Pons (tissue), 1 donor: ENCODE data around the gene TP53I3.
"Not testable (repeated sequence)": the region's sequence is repeated elsewhere in the genome, so short reads cannot be mapped to it uniquely, and the experiment has no call there.

Experiments used
- DNase-seq: peaks from one replicate; pipeline ENCODE4 v3.0.0-alpha.2; 2016; ENCODE audit warnings: low spot score

TP53I3 gene

DNA sequence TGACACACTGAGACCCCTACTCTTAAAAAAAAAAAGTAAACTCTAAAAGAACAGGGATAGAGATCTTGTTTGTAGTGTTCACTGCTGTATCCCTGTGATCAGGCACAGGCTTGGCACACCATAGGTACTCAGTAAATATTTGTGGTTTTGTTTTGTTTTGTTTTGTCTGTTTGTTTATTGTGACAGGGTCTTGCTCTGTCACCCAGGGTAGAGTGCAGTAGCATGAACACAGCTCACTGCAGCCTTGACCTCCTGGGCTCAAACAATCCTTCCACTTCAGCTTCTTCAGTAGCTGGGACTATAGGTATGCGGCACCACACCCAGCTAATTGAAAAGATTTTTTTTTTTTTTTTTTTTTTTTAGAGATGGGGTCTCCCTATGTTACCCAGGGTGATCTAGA lies 31.7 kb downstream of the TP53I3 start:
- no peak for DNase-seq

DNA sequence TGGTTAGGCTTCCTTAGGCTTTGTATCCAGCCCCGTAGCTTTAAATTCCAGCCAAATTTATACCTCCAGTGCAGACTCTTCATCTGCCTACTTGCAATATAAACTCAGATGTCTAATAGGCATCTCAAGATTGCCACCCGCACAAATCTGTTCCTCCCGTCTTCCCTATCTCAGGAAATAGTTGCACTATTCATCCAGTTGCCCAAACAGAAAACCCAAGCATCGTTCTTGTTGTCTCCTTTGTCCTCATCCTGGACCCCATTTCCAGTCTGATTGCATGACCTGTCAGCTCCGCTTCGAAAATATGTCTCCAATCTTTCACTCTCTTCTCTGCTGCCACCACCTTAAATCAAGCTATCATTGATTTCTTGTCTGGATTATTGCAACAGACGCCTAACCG lies 32.8 kb downstream of the TP53I3 start:
- DNase-seq, result no peak

DNA sequence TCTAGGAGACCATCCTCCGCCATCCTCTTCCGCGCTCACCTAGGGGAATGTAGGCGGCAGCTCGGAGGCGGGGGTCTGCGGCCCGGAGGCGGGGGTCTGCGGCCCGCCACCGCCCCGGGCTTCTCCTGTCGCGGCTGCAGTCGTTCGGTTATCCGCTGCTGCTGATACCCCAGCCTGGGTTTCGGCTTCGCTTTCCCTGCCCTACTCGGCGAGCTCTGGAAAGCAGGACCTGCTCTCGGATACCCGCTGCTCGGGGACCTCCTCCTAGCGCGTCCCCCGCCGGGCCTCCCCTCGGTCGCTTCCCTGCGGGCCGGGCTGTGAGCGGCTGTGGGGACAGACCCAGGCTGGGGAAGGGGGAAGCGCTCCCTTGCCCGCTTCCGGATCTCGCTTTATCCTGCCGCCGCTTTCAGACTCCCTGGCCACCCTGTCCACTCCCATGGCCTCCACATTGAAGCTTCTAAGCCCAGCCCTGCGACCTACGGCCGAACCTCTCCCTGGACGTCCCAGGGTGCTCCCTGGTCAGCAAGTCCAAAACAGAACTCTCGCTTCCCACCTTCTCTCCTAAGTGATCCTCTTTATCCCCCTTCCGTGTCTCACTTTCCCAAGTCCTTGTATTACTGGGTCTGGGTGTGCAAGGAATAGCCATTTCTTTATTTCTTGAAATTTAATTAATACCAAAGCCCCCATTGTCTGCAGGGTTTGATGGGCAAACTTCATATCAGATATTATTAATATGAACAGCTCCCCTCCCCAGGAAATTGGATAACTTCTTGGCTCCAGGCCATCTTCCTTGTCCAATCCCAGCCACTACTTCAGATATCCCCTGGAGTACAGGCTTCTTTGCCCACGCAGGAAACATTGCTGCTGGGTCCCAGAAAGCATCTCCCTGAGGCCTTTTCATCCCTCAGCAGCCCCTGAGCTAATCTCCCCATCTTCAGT lies 34.3 kb downstream of the TP53I3 start:
- no peak for DNase-seq

DNA sequence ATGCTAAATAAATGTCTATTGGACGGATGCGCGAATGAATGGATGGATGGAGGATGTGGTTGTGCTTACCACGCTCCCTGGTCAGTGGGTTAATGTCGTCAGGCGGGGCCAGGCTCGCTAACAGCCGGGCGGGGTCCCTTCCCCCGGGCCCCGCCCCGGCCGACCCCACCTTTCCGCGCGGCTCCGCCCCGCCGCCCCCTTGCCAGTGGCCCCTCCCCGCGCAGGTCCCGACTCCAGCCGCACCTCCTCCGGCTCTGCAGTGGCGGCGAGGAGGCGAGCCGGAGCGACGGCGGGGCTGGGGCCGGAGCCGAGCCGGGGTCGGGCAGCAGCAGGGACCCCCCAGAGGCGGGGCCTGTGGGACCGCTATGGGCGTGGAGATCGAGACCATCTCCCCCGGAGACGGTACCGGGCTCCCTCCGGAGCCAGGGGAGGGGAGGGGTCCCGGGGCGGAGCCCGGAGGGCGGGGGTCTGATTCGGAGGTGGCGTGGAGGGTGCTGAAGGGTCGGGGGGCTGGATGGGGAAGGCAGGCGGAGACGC lies 35.1 kb downstream of the TP53I3 start, which contains the start of gene FKBP1B:
TSS of gene FKBP1B (plus strand) at position 257 of the 537 bp plus-strand sequence. CDS start at position 366, 109 bp downstream.
- DNase-seq, result no peak

DNA sequence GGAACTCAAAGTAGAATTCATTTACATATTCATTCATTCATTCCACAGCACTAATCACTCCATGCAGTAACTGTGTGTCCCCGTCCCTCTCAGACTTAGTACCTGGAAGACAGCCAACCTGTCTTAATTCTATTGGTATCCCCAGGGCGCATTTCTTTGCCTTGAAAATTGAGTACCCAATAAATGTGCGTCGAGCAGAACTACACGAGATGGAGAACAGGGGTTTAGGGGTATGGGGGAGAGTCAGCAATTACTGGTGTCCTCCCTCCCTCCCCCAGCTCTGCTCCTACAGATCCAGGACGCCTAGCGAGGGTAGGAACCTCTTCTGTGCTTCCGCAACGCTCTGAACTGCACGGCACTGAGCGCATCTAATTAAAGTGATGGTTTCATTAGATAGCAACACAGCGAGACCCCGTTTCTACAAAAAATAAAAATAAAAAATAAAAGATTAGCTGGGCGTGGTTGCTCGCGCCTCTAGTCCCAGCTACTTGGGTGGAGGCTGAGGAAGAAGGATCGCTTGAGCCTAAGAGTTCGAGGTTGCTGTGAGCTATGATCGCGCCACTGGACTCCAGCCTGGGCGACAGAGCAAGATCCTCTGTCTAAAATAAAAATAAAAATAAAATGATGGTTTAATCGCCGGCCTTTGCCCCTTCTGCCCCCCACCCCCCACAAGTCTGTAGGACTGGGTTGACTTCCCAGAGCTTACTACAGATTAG lies 35.7 kb downstream of the TP53I3 start:
- DNase-seq, result no peak

DNA sequence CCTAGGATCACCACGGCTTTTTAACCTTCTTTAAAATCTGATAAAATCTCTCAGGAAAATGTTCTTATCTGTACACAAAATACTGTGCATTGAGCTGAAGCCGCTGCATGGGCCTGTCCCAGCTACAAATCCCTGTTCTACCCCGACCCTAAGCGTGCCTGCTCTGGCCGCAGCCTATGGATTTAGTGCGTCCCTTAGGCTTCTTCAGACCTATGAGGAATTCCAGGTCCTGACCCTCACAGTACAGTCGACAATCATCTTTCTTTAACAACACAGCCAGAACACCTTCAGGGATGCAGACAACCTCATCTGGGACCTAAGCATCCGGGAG lies 37.0 kb downstream of the TP53I3 start:
- DNase-seq, result no peak

DNA sequence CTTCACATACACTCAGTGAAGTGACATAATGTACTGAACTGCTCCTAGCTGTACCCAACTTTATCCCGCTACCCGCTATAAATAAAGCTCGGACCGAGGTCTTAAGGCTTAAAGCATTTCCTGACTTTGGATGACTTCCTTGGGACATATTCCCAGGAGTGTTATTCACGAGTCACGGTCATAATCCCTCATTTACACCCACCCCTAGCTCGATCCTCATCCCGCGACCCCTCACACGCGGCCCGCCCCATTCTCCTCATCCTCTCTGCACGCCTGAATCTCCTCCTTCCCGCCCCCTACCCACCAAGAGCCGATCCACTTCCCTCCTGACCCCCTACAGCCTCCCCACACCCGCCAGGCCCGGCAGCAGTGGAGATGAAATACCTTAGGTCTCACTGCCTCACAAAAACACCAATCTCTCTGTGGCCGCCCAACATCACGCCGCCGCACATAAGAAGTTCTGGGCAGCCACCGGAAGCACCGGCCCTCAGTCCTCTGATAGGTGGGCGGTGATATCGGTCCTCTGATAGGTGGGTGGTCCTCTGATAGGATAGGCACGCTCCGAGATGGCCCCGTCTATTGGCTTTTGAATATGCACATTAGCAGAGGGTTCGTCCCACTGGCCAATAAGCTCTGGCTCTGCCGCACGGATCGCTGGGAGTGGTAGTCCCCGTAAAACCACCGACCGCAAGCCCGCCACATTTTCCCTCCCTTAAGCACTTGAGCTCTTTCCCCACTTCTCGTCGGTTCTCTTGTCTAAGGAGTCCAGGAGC lies 37.5 kb downstream of the TP53I3 start, which contains the start of gene WDCP:
TSS of gene WDCP (minus strand) at position 462 of the 773 bp plus-strand sequence. CDS start 7,897 bp downstream, outside the sequence.
- peak; percentile 99 for DNase-seq

DNA sequence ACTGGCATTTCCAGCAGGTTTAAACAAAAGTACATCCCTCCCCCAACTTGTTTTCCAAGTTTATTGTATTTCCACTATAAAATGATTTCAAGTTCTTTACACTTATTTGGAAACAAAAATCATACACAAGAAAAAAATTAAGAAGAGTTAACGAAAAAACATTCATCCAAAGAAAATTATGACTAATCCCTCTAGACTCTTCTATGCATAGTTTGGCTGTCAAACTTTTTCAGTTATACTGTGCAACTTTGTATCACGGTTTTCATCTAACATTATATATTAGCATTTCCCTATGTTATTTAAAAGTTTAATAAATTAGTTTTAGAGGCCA lies 38.1 kb downstream of the TP53I3 start:
- no peak for DNase-seq

DNA sequence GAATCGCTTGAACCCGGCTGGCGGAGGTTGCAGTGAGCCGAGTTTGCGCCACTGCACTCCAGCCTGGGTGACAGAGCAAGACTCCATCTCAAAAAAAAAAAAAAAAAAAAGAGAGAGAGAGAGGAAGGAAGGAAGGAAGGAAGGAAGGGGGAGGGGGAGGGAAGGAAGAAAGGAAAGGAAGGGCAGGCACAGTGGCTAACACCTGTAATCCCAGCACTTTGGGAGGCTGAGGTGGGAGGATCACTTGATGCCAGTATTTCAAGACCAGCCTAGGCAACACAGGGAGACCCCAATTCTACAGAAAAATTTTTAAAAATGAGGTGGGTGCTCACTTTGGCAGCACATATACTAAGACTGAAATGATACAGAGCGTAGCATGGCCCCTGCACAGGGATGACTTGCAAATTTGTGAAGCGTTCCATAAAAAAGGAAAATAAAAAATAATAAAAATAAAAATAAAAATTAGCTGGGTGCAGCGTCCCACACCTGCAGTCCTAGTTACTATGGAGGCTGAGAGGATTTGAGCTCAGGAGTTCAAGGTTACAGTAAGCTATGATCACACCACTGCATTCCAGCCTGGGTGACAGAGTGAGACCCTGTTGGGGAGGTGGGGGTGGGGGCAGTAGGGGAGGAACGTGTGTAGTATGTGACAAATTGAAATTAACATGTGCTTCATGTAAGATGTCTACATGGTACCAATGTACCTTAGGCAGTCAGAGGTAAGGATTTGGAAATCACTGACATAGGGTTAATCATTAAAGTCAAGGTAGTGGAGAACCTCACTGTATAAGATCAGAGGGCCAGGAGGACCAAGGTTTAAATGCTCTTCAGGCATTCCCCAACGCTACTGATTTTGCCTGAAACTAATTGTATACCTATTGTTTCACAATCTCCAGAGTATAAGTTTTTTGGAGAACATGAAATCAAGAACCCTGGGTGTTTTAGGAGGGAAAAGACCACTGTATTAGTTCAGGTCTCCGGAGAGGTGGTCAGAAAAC lies 38.8 kb downstream of the TP53I3 start:
- DNase-seq, result no peak

DNA sequence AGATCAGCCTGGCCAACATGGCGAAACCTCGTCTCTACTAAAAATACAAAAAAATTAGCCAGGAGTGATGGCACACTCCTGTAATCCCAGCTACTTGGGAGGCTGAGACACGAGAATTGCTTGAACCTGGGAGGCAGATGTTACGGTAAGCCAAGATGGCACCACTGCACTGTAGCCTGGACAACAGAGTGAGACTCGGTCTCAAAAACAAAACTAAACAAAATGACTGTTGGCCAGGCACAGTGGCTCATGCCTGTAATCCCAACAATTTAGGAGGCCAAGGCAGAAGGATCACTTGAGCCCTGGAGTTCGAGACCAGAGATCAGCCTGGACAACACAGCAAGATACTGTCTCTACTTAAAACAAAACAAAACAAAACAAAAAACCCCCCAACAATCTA lies 41.5 kb downstream of the TP53I3 start:
- DNase-seq, result not testable (repeated sequence)

DNA sequence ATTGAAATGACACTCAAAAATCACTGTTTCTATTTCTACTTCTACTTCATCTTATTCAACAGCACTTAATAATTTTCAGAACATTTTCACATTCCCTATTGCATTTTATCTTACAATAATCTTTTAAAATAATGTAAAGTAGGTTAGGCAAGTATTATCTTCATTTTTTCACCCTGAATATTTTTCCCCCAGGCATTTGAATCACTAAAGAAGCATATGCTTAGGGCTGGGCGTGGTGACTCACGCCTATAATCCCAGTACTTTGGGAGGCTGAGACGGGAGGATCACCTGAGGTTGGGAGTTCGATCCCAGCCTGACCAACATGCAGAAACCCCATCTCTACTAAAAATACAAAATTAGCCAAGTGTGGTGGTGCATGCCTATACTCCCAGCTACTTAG lies 44.1 kb downstream of the TP53I3 start:
- DNase-seq, result no peak

DNA sequence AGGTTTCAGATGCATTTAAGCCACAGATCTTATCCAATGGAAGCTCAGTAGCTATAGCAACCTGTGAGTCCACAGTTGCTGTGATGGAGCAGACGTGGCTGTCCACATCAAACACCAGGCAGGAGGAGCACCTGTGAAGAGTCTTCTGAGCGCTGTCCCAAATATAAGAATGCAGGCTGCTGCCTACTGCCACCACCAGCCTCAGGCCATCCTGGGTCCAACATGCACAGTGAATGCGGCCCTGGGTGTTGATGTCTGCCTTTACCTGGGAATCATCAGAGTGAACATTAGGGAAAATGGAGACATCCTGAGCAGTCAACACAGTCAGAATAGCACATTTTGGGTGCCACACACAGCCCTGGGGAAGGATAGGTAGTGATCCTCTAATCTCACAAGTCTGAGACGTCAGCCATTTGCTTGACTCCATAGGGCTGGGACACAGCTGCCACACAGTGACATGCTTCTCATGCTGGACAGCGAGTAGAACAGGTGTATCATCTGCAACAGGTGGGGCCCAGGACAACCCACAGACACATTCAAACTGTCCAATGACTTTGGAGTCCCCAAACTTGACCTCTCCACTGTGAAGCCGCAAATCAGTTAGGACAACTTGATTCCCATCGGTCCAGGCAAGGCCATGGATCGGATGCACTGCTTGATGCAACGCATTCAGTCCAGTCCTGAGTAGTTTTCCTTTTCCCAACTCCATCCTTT lies 45.7 kb downstream of the TP53I3 start:
- DNase-seq, result no peak
